ENCODE measurements around the gene NR1D1. TPM values are rescaled to one million over a fixed set of nuclear protein-coding genes. Genes with fewer than 3 reads are reported as not detected.

The NR1D1 gene
- total RNA-seq, 3 donors from 2014 or later: 9.3 to 15.0 (median 14.8) TPM

DNA sequence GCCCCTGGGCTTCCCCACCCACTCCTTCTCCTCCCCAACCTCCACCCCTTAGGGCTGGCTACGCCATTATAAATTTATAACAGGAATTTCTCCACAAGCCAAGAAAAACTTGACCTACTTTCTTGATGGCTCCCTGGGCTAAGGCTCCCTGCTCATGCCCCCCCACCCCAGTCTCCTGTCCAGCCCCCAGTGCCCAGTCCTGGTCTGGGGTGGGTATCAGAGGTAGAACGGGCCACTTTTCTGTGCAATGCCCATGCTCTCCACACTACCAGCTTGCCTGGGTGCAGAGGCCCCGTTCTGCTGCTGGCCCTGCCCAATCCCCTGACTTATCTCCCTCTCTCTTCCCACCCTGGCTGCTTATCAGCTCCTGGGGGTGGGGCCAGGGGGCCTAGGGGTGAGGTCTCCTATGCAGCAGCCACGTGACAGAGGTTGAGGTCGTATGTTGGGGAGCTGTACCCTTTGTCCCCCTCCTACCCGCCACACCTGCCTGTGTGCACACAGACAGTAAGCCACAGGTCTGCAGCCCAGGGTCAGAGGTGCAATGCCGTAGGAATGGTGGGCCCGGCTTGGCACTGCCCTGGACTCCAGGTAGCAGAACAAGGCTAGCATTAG is 27.5 kb downstream of the NR1D1 start:
- DNase-seq (peak; percentile 72 to 81 (median 78)), ATAC-seq (peak; percentile 1)
- no peak overlapping the region for H3K4me3 ChIP-seq
- intact Hi-C loops (cut with DNase I, micrococcal nuclease): no loop called here
- H3K4me1 ChIP-seq (ENCODE audit: low read depth): peaks cover 84% of the 10 kb centered on the region
- H3K9me3 ChIP-seq: no peaks in the 10 kb centered on the region
- no peaks in the 10 kb centered on the region for H3K36me3 ChIP-seq (ENCODE audit: low read depth)
- TF ChIP-seq CTCF (IDR thresholded peaks at IDR 0.05): no peak

GRCh38 chr17:40072040-40072734 is 28.2 kb downstream of the NR1D1 start:
- Histone ChIP-seq H3K36me3 (ENCODE audit: low read depth) (no peaks in the 10 kb centered on the region), H3K4me1 (ENCODE audit: low read depth) (peaks cover 86% of the 10 kb centered on the region), H3K9me3 (no peaks in the 10 kb centered on the region), H3K4me3 (no peak overlapping the region)
- peak; percentile 85 to 89 (median 87) for DNase-seq
- TF ChIP-seq CTCF (IDR thresholded peaks at IDR 0.05): no peak
- intact Hi-C loops (cut with DNase I, micrococcal nuclease): no loop called here
- ATAC-seq: peak; percentile 49

DNA sequence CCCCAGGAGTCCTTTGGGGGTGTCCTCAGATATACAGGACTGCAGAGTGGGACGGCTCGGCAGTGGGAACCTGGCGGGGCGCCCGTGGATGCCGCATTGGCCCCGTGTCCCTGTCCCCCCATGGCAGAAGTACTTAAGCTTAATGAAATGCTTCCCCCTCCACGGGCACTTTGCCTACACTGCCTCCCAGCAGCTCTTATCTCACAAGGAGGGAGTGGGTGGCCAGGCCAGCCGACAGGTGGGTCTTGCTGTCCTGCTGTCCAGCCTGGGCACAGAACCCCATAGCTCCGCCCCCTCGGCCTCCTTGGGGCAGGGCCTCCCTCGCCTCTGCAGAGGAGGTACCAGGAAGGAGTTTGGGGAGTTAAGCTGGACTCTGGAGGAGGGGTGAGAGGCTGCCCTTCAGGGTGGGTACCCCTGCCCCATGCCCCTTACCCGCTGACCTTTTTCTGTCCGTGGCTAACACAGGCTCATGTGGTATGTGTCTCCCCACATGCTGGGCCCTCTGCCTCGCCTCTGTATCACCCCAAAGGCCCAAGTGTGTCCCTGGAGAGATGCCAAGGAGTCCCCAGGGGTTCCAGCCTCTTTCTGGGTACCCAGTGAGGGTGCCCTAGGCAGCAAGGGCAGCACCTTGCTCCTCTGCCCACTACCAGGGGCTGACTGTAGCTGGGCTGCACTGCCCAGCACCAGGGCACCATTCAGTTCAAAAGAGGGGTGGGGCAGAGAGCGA is 28.9 kb downstream of the NR1D1 start:
- no peak overlapping the region for H3K4me3 ChIP-seq
- ATAC-seq: peak; percentile 58
- DNase-seq: peak; percentile 90 to 95 (median 92)
- intact Hi-C loops (cut with DNase I, micrococcal nuclease): no loop called here
- no peaks in the 10 kb centered on the region for H3K9me3 ChIP-seq
- H3K36me3 ChIP-seq (ENCODE audit: low read depth): no peaks in the 10 kb centered on the region
- TF ChIP-seq CTCF (IDR thresholded peaks at IDR 0.05): no peak
- H3K4me1 ChIP-seq (ENCODE audit: low read depth): peaks cover 87% of the 10 kb centered on the region

DNA sequence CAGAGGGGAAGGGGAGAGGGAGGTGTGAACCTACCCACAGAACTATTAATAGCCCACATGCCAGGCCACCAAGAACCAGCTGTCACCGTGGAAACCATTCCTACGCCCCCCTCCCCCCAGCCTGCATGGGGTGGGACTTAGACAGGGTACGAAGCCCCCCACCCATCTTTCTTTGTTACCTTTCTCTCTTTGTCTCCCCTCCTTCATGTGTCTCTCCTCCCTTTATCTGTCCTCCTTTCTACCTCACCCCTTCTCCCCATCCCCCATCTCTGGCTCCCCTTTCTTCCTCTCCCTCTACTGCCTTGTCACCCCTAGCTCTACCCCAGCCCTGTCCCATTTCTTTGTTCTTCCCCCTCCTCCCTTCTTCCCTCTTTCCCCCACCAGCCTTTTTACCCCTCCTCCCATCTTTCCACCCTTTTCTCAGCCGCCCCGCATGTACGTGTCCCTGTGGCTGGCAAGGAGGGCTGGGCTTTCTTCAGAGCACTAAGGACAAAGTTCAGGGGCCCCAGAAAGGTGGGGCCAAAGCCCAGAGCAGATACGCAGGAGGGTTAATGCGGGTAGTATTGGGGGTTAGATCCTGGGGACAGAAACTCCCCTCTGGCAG is 29.6 kb downstream of the NR1D1 start:
- intact Hi-C loops (cut with DNase I, micrococcal nuclease): no loop called here
- DNase-seq (peak; percentile 81 to 83 (median 81)), ATAC-seq (peak; percentile 53)
- Histone ChIP-seq H3K36me3 (ENCODE audit: low read depth) (no peaks in the 10 kb centered on the region), H3K4me3 (no peak overlapping the region), H3K4me1 (ENCODE audit: low read depth) (peaks cover 85% of the 10 kb centered on the region), H3K9me3 (no peaks in the 10 kb centered on the region)
- TF ChIP-seq CTCF (IDR thresholded peaks at IDR 0.05): no peak

- H3K36me3 ChIP-seq (ENCODE audit: low read depth): no peaks in the 10 kb centered on the region
- no peak overlapping the region for H3K4me3 ChIP-seq
- DNase-seq (peak; percentile 75 to 79 (median 76)), ATAC-seq (peak; percentile 59)
- peaks cover 84% of the 10 kb centered on the region for H3K4me1 ChIP-seq (ENCODE audit: low read depth)
- TF ChIP-seq CTCF (IDR thresholded peaks at IDR 0.05): no peak
- intact Hi-C loops (cut with DNase I, micrococcal nuclease): no loop called here
- no peaks in the 10 kb centered on the region for H3K9me3 ChIP-seq
These were observed 30.4 kb downstream of the NR1D1 start for GRCh38 chr17:40069751-40070708.

Data from mucosa of descending colon (tissue), 3 donors.